K562 (cell line): ENCODE results near the gene SUPT20HL1. TPM values are rescaled to one million over a fixed set of nuclear protein-coding genes. Genes with fewer than 3 reads are reported as not detected.

Experiments used
- ATAC-seq: fragments of 200-7000 bp; cut with Tn5 transposase; 3 replicates; pipeline ENCODE4 v1.9.1; 2020; ENCODE audit warnings: moderate library complexity
- BruUV-seq: library from RNA; stranded (reverse); fragments of 400-500 nt; replicated peaks from 2 replicates; lab custom pipeline; 2021; lab: Mats Ljungman, UMichigan
- CTCF ChIA-PET: fragments of 300-600 bp; formaldehyde crosslinking; extraction: SDS; loops from one replicate; lab custom pipeline; 2021; ENCODE audit warnings: low intra/inter-chr PET ratio; lab: Yijun Ruan, JAX
- POLR2A ChIA-PET: fragments of 300-600, 350-650 bp; sonication (Branson Sonifier 250); formaldehyde crosslinking; extraction: SDS; loops from one replicate; lab custom pipeline; 2021; ENCODE audit warnings: antibody characterized with exemption, inconsistent platforms; lab: Yijun Ruan, JAX
- DNase-seq, 4 experiments: peaks; one replicate each; pipeline versions ENCODE4 v3.0.0 to v3.0.0-alpha.2; 2011 to 2018; ENCODE audit warnings: low spot score in 3 of 4, mixed read lengths in 3 of 4; ENCODE audit errors: extremely low read depth in 1 of 4
- FAIRE-seq: peaks from 2 replicates; lab custom pipeline; 2011; peaks lifted over from hg19 to GRCh38; lab: Jason Lieb, UNC
- H2AFZ ChIP-seq: 2 replicates; pipeline ENCODE4 v1.6.0; 2011; ENCODE audit warnings: low read depth, low read length, control low read depth, inconsistent platforms
- H3K27ac ChIP-seq: fragments of 200-600 bp; 3 replicates; pipeline ENCODE4 v1.8.0; 2011; ENCODE audit warnings: low read depth, mild to moderate bottlenecking, control low read depth, inconsistent platforms, low read length, moderate library complexity, mixed read lengths; ENCODE audit errors: extremely low read depth
- H3K27me3 ChIP-seq, 2 experiments: fragments of 300-600 bp in 1 of 2; 2 replicates in 1 of 2; 3 replicates in 1 of 2; pipeline versions ENCODE4 v1.6.0 to v1.8.0; 2011; ENCODE audit warnings: inconsistent platforms in 2 of 2, low read length in 2 of 2, mild to moderate bottlenecking in 1 of 2, mixed read lengths in 1 of 2, moderate library complexity in 1 of 2; ENCODE audit not compliant: control insufficient read depth in 2 of 2, insufficient read depth in 2 of 2
- H3K36me3 ChIP-seq: fragments of 300-600 bp; 3 replicates; pipeline ENCODE4 v1.8.0; 2011; ENCODE audit warnings: mild to moderate bottlenecking, low read length, inconsistent platforms; ENCODE audit not compliant: control insufficient read depth, insufficient read depth
- H3K4me1 ChIP-seq, 2 experiments: fragments of 200-600 bp in 1 of 2; replicated peaks in 1 of 2; 2 replicates in 1 of 2; 3 replicates in 1 of 2; pipeline versions ENCODE4 v1.5.1 to v1.8.0; 2011; ENCODE audit warnings: inconsistent platforms in 2 of 2, low read length in 2 of 2, mild to moderate bottlenecking in 1 of 2, mixed read lengths in 1 of 2, moderate library complexity in 1 of 2; ENCODE audit not compliant: control insufficient read depth in 2 of 2, insufficient read depth in 2 of 2
- H3K4me2 ChIP-seq: 2 replicates; pipeline ENCODE4 v1.6.1; 2011; ENCODE audit warnings: low read length, control low read depth, inconsistent platforms, mixed read lengths; ENCODE audit not compliant: insufficient read depth
- H3K4me3 ChIP-seq: fragments of 200-600 bp; sonication (generic), shearing (Covaris generic); 2 replicates; pipeline ENCODE4 v1.5.1; 2016; ENCODE audit warnings: control low read depth, inconsistent platforms
- H3K79me2 ChIP-seq: fragments of 200-600 bp; 3 replicates; pipeline ENCODE4 v1.8.0; 2011; ENCODE audit warnings: low read length, inconsistent platforms; ENCODE audit not compliant: control insufficient read depth, insufficient read depth
- H3K9ac ChIP-seq, 2 experiments: 2 replicates each; pipeline versions ENCODE4 v1.6.0 to v1.6.1; 2011; ENCODE audit warnings: low read depth in 2 of 2, low read length in 2 of 2, control low read depth in 1 of 2, inconsistent platforms in 1 of 2, mild to moderate bottlenecking in 1 of 2, mixed read lengths in 1 of 2; ENCODE audit not compliant: insufficient read depth in 1 of 2
- H3K9me1 ChIP-seq: one replicate; pipeline ENCODE4 v1.6.0; 2011; ENCODE audit warnings: inconsistent platforms, mild to moderate bottlenecking, low read length, moderate library complexity; ENCODE audit not compliant: control insufficient read depth, insufficient read depth
- H3K9me3 ChIP-seq: replicated peaks from 2 replicates; pipeline ENCODE4 v1.5.1; 2011; ENCODE audit warnings: low read depth, low read length, inconsistent platforms; ENCODE audit not compliant: control insufficient read depth, insufficient read depth
- H4K20me1 ChIP-seq: replicated peaks from 2 replicates; pipeline ENCODE4 v1.6.1; 2011; ENCODE audit warnings: low read length, inconsistent platforms, mixed read lengths; ENCODE audit not compliant: control insufficient read depth, insufficient read depth
- ATF3 ChIP-seq, 2 experiments: fragments of 450-650 bp in 1 of 2; sonication (generic) in 1 of 2; formaldehyde crosslinking in 1 of 2; IDR thresholded peaks in 1 of 2; conservative IDR thresholded peaks in 1 of 2; 2 replicates each; pipeline versions ENCODE4 v1.6.1 to v1.8.1; 2016 to 2023; ENCODE audit warnings: mild to moderate bottlenecking in 2 of 2, moderate library complexity in 2 of 2, inconsistent platforms in 1 of 2, missing genetic modification reagents in 1 of 2
- EP300 ChIP-seq: IDR thresholded peaks from 2 replicates; pipeline ENCODE4 v1.6.1; 2012; ENCODE audit warnings: low read length, improper control_type of control experiment
- ETS2 ChIP-seq: IDR thresholded peaks from 2 replicates; pipeline ENCODE4 v1.6.1; 2016; ENCODE audit warnings: borderline replicate concordance, missing genetic modification characterization, mild to moderate bottlenecking, moderate library complexity, missing compliant biosample characterization; ENCODE audit not compliant: poor library complexity, severe bottlenecking
- GTF2B ChIP-seq: IDR thresholded peaks from 2 replicates; pipeline ENCODE4 v1.6.1; 2011; ENCODE audit not compliant: insufficient read length; ENCODE audit errors: extremely low read depth
- KLF6 ChIP-seq: fragments of 250-450 bp; sonication (Bioruptor Pico); IDR thresholded peaks from 2 replicates; pipeline ENCODE4 v1.4.0; 2020; ENCODE audit warnings: mild to moderate bottlenecking, moderate library complexity, borderline replicate concordance
- NFE2L1 ChIP-seq: fragments of 450-650 bp; IDR thresholded peaks from 2 replicates; pipeline ENCODE4 v1.6.1; 2016; ENCODE audit warnings: missing genetic modification characterization, low read depth, mild to moderate bottlenecking, missing compliant biosample characterization, moderate library complexity, borderline replicate concordance
- XRCC4 ChIP-seq: IDR thresholded peaks from one replicate; pipeline ENCODE4 v1.6.1; 2011; ENCODE audit not compliant: insufficient read depth, insufficient read length; ENCODE audit errors: extremely low read depth
- ZBTB2 ChIP-seq: fragments of 450-650 bp; IDR thresholded peaks from 2 replicates; pipeline ENCODE4 v1.6.1; 2016; ENCODE audit warnings: antibody characterized with exemption
- ZNF444 ChIP-seq: fragments of 250-450 bp; sonication (Bioruptor Pico); IDR thresholded peaks from 2 replicates; pipeline ENCODE4 v1.4.0; 2020; ENCODE audit warnings: mild to moderate bottlenecking, moderate library complexity
- WGBS: fragments of 100-300 bp; shearing (Covaris generic); methylation state at CpG from one replicate; pipeline ENCODE4 v1.1.6; 2016; ENCODE audit warnings: low coverage, mixed read lengths; ENCODE audit not compliant: insufficient coverage; ENCODE audit errors: missing lambda C conversion rate; 5-methylcytosine and 5-hydroxymethylcytosine counted together
- in situ Hi-C: fragments of 300-500 bp; cut with MboI; formaldehyde crosslinking; loops from 4 replicates; pipeline ENCODE4 v1.15.0; 2018; ENCODE audit warnings: inconsistent platforms, mixed read lengths
- intact Hi-C: fragments of 100-400 bp; cut with micrococcal nuclease; formaldehyde crosslinking; loops from 2 replicates; pipeline ENCODE4 v1.14.2; 2022
- polyA plus RNA-seq, 8 experiments: library from polyadenylated mRNA; depleted of rRNA in 4 of 8; stranded (reverse) in 5 of 8; unstranded in 3 of 8; fragments of >200 nt; fragmentation: Nextera tagmentation in 2 of 8; fragmentation: Illumina TruSeq in 1 of 8; extraction: Ambion mirVana in 2 of 8; extraction: Trizol in 1 of 8; gene quantifications; 2 replicates each; pipeline versions ENCODE4 v1.2.1 to v1.2.3, GENCODE V29; 2011 to 2014; ENCODE audit warnings: inconsistent platforms in 1 of 8, missing spikeins in 1 of 8
- total RNA-seq, 7 experiments: library from RNA; depleted of rRNA in 6 of 7; stranded (reverse); fragments of >200 nt in 6 of 7; fragmentation: Illumina TruSeq in 2 of 7; extraction: Trizol in 2 of 7; gene quantifications; 2 replicates each; pipeline versions ENCODE4 v1.2.1 to v1.2.3, GENCODE V29; 2011 to 2021; ENCODE audit warnings: low replicate concordance in 1 of 7
- TF ChIP-seq, protein P1 (sequence below): sonication (generic); formaldehyde crosslinking; IDR thresholded peaks from 2 replicates; pipeline ENCODE4 v1.8.0; 2022; ENCODE audit warnings: mild to moderate bottlenecking, missing genetic modification reagents
- TF ChIP-seq, protein P2 (sequence below), 2 experiments: IDR thresholded peaks; 2 replicates each; pipeline ENCODE4 v1.6.1; 2012; ENCODE audit warnings: improper control_type of control experiment in 2 of 2, low read depth in 2 of 2, low read length in 2 of 2, borderline replicate concordance in 1 of 2

SUPT20HL1 gene
- total and polyA plus RNA-seq, 9 of the 15 experiments (the other 6 are each of a cell fraction or from before 2014, with no cell fraction given): not detected

DNA sequence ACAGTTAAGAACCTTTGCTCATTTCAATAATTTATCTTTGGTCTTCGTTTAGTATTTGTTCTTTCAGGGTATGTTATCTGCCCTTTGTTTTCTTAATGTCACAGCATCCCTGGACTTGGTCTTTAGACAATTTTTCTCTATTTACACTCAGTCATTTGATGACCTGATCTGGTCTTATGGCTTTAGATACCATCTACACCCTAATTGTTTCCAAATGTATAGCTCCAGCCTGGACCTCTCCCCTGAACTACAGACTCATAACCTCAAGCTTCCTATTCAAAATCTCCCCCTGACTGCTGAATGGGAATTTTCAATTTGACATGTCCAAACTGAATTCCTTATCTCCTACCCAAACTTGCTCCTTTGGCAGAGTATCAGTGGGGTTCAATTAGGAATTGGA lies 42.9 kb upstream of the SUPT20HL1 start (continued):
- TF ChIP-seq ATF3 (IDR thresholded peaks at IDR 0.05) (no peak), ATF3 (CRISPR knock-in tag; conservative IDR thresholded peaks at IDR 0.05) (no peak), ETS2 (tag) (no peak), ZNF444 (no peak)

DNA sequence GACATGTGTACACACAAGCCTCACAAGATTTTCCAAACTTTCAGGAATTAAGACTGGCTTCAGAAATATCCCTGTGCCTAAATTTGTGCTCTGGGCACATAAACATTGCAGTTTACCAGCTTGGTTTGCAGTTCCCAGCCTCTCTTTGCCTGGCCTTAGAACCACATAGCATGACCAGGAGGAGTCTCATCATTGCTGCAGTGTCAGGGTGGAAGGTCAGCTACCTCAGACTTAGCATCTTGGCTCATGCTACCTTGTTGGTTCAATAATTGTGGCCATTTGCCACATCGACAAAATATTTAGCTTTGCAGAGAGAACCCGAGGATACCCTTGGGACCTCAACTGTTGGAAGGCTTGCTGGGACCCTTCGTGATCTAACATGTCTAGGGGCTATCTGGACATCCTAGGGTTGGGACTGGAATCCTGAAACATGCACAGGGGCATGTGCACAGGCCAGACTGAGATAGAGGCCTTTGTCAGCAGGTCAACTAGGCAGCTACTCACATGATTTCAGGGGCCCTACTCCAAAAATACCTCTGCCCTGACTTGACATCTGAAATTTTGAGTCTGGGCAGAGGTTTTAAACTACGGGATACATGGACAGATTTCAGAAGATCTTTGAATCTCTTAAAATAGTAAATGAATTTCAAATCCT lies 38.6 kb upstream of the SUPT20HL1 start:
- POLR2A ChIA-PET: no interaction called here
- CTCF ChIA-PET: no interaction called here
- no peaks in the 10 kb centered on the region for H3K79me2 ChIP-seq
- peaks cover 0 to 6% of the 10 kb centered on the region in 2 experiments; a peak in 2 of 5 replicates for H3K27me3 ChIP-seq
- FAIRE-seq (no peak), DNase-seq (no peak), ATAC-seq (no peak)
- in situ Hi-C loops (no loop called here), intact Hi-C loops (no loop called here)
- no peak overlapping the region for H3K4me2 ChIP-seq
- H3K9ac ChIP-seq: no peak overlapping the region
- H3K4me1 ChIP-seq: no peaks in the 10 kb centered on the region
- H3K27ac ChIP-seq: no peak overlapping the region
- 0% methylated on average over 4 of the region's 4 CpGs for WGBS
- BruUV-seq: no TSS peak
- H3K9me3 ChIP-seq: no peaks in the 10 kb centered on the region
- no peaks in the 10 kb centered on the region for H3K36me3 ChIP-seq
- H2AFZ ChIP-seq: no peak overlapping the region
- no peaks in the 10 kb centered on the region for H4K20me1 ChIP-seq
- H3K4me3 ChIP-seq: no peak overlapping the region
- no peaks in the 10 kb centered on the region for H3K9me1 ChIP-seq
- no peak for TF ChIP-seq GTF2B
- TF ChIP-seq, protein P1, sequence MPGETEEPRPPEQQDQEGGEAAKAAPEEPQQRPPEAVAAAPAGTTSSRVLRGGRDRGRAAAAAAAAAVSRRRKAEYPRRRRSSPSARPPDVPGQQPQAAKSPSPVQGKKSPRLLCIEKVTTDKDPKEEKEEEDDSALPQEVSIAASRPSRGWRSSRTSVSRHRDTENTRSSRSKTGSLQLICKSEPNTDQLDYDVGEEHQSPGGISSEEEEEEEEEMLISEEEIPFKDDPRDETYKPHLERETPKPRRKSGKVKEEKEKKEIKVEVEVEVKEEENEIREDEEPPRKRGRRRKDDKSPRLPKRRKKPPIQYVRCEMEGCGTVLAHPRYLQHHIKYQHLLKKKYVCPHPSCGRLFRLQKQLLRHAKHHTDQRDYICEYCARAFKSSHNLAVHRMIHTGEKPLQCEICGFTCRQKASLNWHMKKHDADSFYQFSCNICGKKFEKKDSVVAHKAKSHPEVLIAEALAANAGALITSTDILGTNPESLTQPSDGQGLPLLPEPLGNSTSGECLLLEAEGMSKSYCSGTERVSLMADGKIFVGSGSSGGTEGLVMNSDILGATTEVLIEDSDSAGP: no peak
- TF ChIP-seq KLF6: no peak
- no peak for TF ChIP-seq ZBTB2
- no peak for TF ChIP-seq EP300
- TF ChIP-seq, protein P2, sequence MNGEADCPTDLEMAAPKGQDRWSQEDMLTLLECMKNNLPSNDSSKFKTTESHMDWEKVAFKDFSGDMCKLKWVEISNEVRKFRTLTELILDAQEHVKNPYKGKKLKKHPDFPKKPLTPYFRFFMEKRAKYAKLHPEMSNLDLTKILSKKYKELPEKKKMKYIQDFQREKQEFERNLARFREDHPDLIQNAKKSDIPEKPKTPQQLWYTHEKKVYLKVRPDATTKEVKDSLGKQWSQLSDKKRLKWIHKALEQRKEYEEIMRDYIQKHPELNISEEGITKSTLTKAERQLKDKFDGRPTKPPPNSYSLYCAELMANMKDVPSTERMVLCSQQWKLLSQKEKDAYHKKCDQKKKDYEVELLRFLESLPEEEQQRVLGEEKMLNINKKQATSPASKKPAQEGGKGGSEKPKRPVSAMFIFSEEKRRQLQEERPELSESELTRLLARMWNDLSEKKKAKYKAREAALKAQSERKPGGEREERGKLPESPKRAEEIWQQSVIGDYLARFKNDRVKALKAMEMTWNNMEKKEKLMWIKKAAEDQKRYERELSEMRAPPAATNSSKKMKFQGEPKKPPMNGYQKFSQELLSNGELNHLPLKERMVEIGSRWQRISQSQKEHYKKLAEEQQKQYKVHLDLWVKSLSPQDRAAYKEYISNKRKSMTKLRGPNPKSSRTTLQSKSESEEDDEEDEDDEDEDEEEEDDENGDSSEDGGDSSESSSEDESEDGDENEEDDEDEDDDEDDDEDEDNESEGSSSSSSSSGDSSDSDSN (IDR thresholded peaks at IDR 0.05; ENCODE audit: borderline replicate concordance in 1 of 2, low read depth in 2 of 2, low read length in 2 of 2): no peak
- no peak for TF ChIP-seq XRCC4
- TF ChIP-seq NFE2L1 (tag): no peak
